ENCODE results near the gene PTPRCAP.
A peak's percentile ranks its signal among the peaks of the same experiment; 100 is the strongest.
"Not testable (repeated sequence)": the region's sequence is repeated elsewhere in the genome, so short reads cannot be mapped to it uniquely, and the experiment has no call there.

The PTPRCAP gene

GRCh38 chr11:67466962-67467771, 29.7 kb upstream of the PTPRCAP start:
- intact Hi-C loops (cut with DNase I): no loop called here
- DNase-seq: no peak

DNA sequence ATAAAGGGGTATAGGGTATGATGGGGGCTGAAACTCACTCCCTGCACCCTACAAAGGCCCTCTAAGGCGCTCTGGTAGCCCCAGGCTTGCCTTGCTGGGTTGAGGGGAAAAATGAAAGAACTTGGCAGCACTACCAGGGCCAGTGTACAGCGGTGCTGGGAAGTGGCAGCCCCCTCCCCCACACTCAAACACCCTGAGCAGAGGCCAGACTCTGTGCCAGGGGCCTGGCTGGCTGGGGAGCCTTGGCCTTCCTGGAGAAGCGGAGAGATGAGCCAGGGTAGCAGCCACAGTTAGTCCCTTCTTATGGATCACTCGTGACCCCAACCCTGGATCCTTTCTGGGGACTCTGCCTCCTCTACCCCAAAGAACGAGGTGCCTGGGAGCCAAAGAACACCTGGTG, 28.9 kb upstream of the PTPRCAP start:
- intact Hi-C loops (cut with DNase I): no loop called here
- DNase-seq: no peak

GRCh38 chr11:67465530-67465929, 28.0 kb upstream of the PTPRCAP start:
- intact Hi-C loops (cut with DNase I); DNase-seq: not testable (repeated sequence)

GRCh38 chr11:67465189-67465510, 27.7 kb upstream of the PTPRCAP start:
- DNase-seq: no peak
- intact Hi-C loops (cut with DNase I): no loop called here

GRCh38 chr11:67464411-67465188, 27.1 kb upstream of the PTPRCAP start:
- intact Hi-C loops (cut with DNase I): no loop called here
- peak; percentile 46 to 96 (median 73) for DNase-seq

GRCh38 chr11:67463680-67464410, 26.4 kb upstream of the PTPRCAP start:
- peak in 3 of 10 donors; percentile 52 to 92 (median 73) for DNase-seq

GRCh38 chr11:67463186-67463585, 25.7 kb upstream of the PTPRCAP start:
- DNase-seq: no peak
- intact Hi-C loops (cut with DNase I): no loop called here

More at GRCh38 chr11:67463680-67464410, 26.4 kb upstream of the PTPRCAP start:
- intact Hi-C loops (cut with DNase I): no loop called here

DNA sequence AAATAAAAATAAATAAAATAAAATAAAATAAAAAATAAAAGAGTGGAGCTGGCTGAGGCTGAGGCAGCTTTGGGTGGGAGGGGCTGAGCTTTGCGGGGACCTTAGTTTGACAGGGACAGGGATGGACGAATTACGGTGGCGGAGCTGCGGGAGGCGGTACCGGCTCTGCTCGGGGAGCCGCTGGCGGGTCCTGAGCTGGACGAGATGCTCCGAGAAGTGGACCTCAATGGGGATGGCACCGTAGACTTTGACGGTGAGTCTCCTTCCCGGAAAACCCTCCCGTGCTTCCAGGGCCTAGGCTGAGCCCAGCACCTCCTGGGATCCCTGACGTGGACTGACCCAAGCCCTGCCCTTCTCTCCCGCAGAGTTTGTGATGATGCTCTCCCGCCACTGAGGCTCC, 20.8 kb upstream of the PTPRCAP start:
- intact Hi-C loops (cut with DNase I): no loop called here
- DNase-seq: peak in 1 of 10 donors; percentile 65

DNA sequence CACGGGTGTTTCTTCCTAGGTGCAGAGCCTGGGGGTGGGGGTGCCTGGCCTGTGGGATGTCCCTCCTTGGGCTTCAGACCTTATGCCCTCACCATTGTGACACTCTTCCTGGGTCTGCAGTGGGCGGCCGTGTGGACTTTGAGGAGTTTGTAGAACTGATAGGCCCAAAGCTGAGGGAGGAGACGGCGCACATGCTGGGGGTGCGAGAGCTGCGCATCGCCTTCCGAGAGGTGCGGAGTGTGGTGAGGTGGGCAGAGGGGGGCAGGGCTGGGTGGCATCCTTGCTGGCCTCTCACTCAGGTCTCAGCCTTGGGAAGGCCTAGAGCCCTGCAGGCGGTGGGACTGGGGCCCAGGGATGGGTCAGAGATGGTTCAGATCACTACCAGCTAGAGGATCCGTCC, 20.0 kb upstream of the PTPRCAP start:
- no peak for DNase-seq
- intact Hi-C loops (cut with DNase I): no loop called here

- no peak for DNase-seq
- intact Hi-C loops (cut with DNase I): no loop called here
Measured at GRCh38 chr11:67456068-67456705, 18.7 kb upstream of the PTPRCAP start.

DNA sequence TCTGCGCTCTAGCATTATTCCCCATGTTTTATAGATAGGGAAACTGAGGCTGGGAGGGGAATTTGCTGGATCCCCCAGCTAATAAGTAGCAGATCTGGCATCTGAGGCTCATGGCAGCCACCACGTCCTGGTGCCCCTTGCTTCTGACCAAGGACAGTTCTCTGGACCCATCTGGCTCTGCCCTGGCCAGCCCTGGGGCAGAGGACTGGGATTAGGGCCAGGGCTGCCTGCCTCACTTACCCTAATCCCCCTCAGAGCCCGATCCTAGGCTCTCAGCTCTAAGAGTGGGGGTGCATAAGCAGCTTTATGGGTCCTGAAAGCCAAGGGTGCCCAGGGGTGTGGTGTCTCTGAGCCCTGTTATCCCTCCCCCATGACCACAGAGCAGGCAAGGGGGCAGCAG, 17.6 kb upstream of the PTPRCAP start, which contains the start of gene CABP4:
Gene CABP4 (plus strand): TSS at position 301 of the 400 bp plus-strand sequence. CDS start 70 bp downstream, at position 371.
- no peak for DNase-seq
- intact Hi-C loops (cut with DNase I): no loop called here

DNA sequence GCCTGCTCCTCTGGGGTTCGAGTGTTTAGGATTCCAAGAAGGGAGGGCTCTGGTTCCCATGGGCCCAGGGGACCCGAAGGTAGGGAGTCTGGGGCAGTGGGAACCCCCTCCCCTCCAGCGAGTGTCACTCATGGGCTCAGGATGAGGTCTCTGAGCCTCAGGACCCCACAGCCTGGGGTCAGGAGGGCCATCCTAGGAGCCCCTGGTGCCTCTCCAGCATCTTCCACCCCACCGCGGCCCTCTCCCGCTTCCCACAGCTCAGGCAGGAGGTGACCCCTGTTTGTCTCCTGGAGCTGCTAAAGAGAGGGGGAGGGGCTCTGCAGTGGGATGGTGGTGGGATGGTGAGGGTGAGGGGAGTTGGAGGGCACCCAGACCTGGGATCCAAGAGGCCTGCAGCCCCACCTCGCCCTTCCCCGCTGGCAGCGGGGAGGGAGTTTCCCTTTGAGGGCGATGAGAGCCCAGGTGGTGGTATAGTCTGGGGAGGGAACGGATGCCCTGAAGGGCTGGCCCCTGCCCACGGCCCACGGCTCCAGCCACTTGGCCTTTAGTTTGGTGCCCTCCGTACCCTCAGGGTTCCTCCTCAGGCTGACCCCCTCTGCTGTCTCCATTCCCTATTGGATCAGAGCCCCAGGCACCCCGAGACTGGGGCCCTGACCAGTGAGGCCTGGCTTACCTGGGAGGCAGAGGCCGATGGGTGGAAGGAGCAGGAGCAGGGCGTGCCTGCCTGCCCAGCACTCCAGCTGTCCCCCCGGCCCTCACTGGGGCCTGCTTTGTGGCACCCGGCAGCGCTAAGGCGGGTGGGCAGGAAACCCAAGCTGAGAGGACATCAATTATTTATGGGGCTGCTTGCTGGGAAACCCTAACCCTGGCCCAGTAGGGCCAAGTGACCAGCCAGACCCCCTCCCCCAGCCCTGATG, 16.6 kb upstream of the PTPRCAP start:
- DNase-seq: no peak
- intact Hi-C loops (cut with DNase I): no loop called here

GRCh38 chr11:67452141-67452952, 14.9 kb upstream of the PTPRCAP start, which contains the start of gene GPR152:
GPR152 (minus strand) TSS chr11:67452729; CDS start chr11:67452724, 5 bp downstream.
- peak in 1 of 10 donors; percentile 89 for DNase-seq
- intact Hi-C loops (cut with DNase I): no loop called here

GRCh38 chr11:67451658-67451976, 14.1 kb upstream of the PTPRCAP start:
- intact Hi-C loops (cut with DNase I): no loop called here
- no peak for DNase-seq

GRCh38 chr11:67450796-67451657, 13.5 kb upstream of the PTPRCAP start:
- peak in 1 of 10 donors; percentile 67 for DNase-seq
- intact Hi-C loops (cut with DNase I): no loop called here

- intact Hi-C loops (cut with DNase I): loop anchor here (10.0 kb wide), 1 partner anchor 56 kb away; the partner anchor contains the start of genes CDK2AP2 and PITPNM1
- no peak for DNase-seq
Measured at GRCh38 chr11:67449116-67449844, 11.8 kb upstream of the PTPRCAP start.

GRCh38 chr11:67448220-67448609, 10.7 kb upstream of the PTPRCAP start:
- peak in 1 of 10 donors; percentile 75 for DNase-seq
- intact Hi-C loops (cut with DNase I): loop anchor here (10.0 kb wide), 1 partner anchor 57 kb away; the partner anchor contains the start of genes CDK2AP2 and PITPNM1
